ENCODE measurements around the gene GNB3.

The GNB3 gene

GRCh38 chr12:6894321-6894720 lies 53.6 kb downstream of the GNB3 start:
- no peak overlapping the region for H3K27ac ChIP-seq (ENCODE audit: low read depth, low read length)
- no peak overlapping the region for H3K23ac ChIP-seq (ENCODE audit: low read length)
- no peaks in the 10 kb centered on the region for H3K79me2 ChIP-seq (ENCODE audit: control insufficient read depth, insufficient read depth, low read length)
- H3K27me3 ChIP-seq (ENCODE audit: insufficient read depth, low read length, poor library complexity) = no peaks in the 10 kb centered on the region
- no CpG with 5 or more reads among the region's 3 CpGs for WGBS (ENCODE audit: extremely low coverage, insufficient coverage, low lambda C conversion rate)
- H2BK5ac ChIP-seq (ENCODE audit: low read length) = no peak overlapping the region
- H2AK5ac ChIP-seq (ENCODE audit: low read length) = no peak overlapping the region
- H3K4me3 ChIP-seq (ENCODE audit: low read length) = no peak overlapping the region
- no peak overlapping the region for H3K56ac ChIP-seq (ENCODE audit: low read length)
- H3K4me2 ChIP-seq (ENCODE audit: low read length) = no peak overlapping the region
- no peak overlapping the region for H4K5ac ChIP-seq (ENCODE audit: low read length)
- H2BK120ac ChIP-seq (ENCODE audit: low read depth, low read length) = no peak overlapping the region
- H3K79me1 ChIP-seq (ENCODE audit: low read length) = no peaks in the 10 kb centered on the region
- peaks cover 4% of the 10 kb centered on the region for H3K4me1 ChIP-seq (ENCODE audit: control insufficient read depth, low read depth, low read length)
- no peaks in the 10 kb centered on the region for H3K36me3 ChIP-seq (ENCODE audit: control insufficient read depth, insufficient read depth, low read length)
- H4K8ac ChIP-seq (ENCODE audit: low read depth, low read length) = no peak overlapping the region
- H3K4ac ChIP-seq (ENCODE audit: low read depth, low read length) = no peak overlapping the region
- H3K9ac ChIP-seq (ENCODE audit: low read length) = no peak overlapping the region
- no peak overlapping the region for H2BK15ac ChIP-seq (replicated peaks; ENCODE audit: low read depth)
- DNase-seq = no peak
- no peak overlapping the region for H3K18ac ChIP-seq (ENCODE audit: low read length)

Data from mesendoderm (in vitro differentiated cells).